Stimulated activated CD4-positive, alpha-beta T cell treated with anti-CD3 and anti-CD28 coated beads, Interleukin-2, amount 100 ng/mL, for 48 hours (primary cell): Measurements from ENCODE around the gene PKP1.

Experiments
- DNase-seq, 2 donors: peaks; one replicate each; pipeline ENCODE4 v3.0.0-alpha.2; 2020

The PKP1 gene

GRCh38 chr1:201310251-201310985 lies 27.1 kb downstream of the PKP1 start:
- DNase-seq, result no peak

GRCh38 chr1:201310986-201311355 lies 27.7 kb downstream of the PKP1 start:
- no peak for DNase-seq

GRCh38 chr1:201311356-201312011 lies 28.2 kb downstream of the PKP1 start:
- no peak for DNase-seq

GRCh38 chr1:201312298-201312697 lies 29.0 kb downstream of the PKP1 start:
- DNase-seq, result no peak

DNA sequence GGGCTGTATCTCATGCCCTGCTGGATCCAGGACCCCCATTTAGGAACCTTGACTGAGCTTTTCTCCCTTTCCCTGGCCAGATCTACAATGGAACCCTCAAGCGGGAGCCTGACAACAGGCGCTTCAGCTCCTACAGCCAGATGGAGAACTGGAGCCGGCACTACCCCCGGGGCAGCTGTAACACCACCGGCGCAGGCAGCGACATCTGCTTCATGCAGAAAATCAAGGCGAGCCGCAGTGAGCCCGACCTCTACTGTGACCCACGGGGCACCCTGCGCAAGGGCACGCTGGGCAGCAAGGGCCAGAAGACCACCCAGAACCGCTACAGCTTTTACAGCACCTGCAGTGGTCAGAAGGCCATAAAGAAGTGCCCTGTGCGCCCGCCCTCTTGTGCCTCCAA lies 29.8 kb downstream of the PKP1 start:
- DNase-seq, result no peak

DNA sequence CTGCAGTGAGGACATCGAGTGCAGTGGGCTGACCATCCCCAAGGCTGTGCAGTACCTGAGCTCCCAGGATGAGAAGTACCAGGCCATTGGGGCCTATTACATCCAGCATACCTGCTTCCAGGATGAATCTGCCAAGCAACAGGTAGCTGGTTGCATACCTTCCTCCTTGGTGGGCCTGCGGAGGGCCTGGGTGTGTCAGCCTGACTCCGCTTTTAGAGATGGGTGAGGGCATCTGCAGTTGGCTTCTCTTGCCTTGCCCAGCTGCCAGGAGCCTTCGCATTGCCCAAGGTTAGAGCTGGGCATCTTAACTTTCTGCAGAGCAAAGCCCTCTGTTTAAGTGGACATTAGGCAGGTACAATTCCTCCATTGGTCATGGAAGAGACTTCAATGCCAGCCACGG lies 33.2 kb downstream of the PKP1 start:
- DNase-seq, result no peak

DNA sequence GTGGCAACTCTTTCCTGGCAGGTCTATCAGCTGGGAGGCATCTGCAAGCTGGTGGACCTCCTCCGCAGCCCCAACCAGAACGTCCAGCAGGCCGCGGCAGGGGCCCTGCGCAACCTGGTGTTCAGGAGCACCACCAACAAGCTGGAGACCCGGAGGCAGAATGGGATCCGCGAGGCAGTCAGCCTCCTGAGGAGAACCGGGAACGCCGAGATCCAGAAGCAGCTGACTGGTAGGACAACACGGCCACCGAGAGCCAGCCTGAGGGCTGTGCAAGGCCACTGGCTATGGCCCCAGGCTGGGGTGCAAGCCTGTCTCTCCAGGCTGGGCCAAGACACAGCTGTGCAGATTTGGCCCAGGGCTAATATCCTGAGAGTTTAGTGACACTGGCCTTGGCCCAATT lies 34.2 kb downstream of the PKP1 start:
- DNase-seq, result no peak

DNA sequence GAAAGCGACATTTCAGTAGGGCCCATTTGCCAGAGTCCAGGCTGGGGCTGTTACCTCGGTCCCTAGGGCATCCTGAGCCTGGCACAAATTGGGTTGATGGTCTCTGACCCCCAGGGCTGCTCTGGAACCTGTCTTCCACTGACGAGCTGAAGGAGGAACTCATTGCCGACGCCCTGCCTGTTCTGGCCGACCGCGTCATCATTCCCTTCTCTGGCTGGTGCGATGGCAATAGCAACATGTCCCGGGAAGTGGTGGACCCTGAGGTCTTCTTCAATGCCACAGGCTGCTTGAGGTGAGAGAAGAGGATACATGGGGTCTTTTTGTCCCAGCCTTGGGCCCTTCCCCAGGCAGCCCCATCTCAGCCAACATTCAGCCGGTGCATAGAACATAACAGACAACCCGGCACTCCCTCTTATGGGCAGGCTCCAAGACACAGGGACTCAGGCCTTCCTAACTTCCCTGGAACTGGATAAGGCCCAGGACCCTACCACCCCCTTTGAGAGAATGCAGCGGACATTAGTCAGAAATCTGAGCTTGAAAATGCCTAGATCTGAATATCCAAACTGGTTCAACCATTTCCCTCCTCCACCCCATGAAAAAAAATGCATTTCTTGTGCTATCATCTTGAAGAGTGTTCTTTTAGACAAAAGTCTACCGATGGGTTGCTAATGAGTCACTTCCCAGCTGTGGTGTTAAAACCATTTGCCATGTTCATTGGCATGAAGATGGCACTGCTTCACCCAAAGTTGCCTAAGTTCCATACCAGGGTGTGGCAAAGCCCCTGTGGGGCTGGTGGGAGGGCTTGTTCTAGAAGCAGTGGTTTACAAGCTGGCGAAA lies 35.4 kb downstream of the PKP1 start:
- DNase-seq, result no peak

DNA sequence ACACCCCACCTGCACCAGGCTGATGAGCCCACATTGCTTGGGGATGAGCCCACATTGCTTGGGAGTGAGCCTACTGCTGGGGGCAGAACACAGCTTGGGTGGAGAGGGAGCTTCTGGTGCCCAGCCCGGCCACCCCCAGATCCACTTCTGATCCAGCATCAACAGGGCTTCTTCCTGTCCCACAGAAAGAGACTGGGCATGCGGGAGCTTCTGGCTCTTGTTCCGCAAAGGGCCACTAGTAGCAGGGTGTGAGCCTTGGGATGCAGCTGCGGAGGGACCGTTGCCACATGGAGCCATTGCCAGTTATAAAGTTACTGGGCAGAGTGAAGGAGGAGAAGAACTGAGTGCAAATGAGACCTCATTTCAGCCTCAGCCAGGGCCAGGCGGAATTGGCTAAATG lies 36.3 kb downstream of the PKP1 start:
- DNase-seq, result no peak

DNA sequence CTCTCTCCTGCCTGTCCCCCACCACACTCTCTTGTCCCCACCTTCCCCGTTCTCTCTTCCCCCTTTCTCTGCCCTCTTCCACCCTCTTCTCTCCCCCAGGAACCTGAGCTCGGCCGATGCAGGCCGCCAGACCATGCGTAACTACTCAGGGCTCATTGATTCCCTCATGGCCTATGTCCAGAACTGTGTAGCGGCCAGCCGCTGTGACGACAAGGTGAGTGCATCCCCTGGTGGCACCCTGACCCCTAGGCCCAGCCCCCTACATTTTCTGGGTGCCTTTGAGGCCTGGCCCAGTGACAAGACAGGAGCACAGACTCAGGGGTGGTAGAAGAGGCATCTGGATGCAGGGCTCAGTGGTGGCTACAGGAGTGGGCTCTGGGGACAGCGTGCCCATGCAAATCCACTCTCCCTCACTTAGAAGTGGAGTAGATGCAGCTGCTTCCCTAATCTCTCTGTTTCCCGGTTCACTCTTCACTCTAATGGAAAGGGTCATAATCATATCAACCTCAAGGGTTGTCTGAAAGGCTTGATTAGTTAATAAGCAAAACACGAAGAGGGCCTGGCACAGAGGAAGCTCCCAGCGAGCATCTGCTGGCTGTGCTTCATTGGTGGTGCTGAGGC lies 37.0 kb downstream of the PKP1 start:
- no peak for DNase-seq

DNA sequence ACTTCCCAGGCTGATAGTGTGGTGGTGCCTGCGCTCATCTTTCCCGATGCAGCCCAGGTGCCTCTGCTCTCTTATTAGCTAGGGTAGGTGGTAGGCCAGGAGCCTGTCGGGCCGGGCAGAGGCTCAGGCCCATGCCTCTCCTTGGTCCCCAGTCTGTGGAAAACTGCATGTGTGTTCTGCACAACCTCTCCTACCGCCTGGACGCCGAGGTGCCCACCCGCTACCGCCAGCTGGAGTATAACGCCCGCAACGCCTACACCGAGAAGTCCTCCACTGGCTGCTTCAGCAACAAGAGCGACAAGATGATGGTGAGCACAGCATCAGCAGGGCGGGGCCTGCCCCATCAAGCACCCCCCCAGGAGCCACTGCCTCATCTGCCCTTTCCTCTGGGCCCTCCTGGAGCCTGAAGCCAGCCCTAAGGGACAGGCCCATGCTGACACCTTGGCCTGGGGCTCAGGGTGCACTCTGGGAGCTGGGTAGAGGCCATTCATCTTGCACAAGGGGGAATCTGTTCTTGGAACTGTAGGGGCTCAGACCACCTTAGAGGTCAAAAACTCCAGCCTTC lies 38.6 kb downstream of the PKP1 start:
- no peak for DNase-seq

- DNase-seq, result no peak
Measured at GRCh38 chr1:201322653-201323510, 39.6 kb downstream of the PKP1 start.

DNA sequence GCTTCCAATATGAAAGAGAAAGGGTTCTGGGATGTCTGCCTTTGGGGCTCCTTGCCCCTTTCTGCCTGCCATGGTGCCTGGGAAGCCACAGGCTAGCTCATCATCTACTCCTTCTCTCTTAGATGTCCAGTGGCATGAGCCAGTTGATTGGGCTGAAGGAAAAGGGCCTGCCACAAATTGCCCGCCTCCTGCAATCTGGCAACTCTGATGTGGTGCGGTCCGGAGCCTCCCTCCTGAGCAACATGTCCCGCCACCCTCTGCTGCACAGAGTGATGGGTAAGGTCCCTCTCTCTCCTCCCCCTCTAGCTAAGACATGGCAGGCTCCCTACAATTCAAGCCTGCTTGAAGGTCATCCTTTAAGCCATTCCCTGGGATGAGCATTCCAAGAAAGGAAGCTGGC lies 41.0 kb downstream of the PKP1 start:
- no peak for DNase-seq

DNA sequence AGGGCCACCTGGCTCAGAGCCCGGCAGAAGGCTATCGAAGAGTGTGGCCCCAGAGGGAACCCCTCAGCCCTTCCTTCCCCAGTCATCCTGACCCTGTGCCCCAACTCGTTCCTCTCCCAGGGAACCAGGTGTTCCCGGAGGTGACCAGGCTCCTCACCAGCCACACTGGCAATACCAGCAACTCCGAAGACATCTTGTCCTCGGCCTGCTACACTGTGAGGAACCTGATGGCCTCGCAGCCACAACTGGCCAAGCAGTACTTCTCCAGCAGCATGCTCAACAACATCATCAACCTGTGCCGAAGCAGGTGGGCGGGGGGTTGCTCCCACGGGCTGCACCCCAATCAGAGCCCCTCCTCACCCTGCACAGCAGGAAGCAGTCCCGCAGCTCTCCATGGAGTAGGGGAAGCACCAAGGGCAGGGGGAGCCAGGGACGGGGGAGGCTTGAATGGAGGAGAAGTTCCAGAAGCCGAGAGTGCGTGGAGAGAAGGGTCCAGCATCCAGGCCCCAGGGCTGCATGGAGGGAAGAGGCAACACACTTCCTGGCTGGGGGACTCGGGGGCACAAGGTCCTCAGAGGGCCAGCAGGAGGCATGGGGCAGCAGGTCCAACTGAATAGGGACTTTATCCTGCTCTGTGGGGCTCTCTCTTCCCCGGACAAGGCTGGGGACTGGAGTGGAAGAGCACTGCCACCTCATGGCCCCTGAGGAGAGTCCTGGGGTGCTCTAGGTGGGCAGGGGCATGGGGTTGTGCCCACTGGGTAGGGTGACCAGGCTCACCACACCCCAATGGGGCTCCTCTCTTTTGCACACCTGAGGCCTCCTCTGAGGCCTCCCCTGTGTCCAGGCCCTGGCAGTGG lies 41.7 kb downstream of the PKP1 start:
- no peak for DNase-seq

- DNase-seq, result no peak
Measured at GRCh38 chr1:201325678-201326060, 42.4 kb downstream of the PKP1 start.

DNA sequence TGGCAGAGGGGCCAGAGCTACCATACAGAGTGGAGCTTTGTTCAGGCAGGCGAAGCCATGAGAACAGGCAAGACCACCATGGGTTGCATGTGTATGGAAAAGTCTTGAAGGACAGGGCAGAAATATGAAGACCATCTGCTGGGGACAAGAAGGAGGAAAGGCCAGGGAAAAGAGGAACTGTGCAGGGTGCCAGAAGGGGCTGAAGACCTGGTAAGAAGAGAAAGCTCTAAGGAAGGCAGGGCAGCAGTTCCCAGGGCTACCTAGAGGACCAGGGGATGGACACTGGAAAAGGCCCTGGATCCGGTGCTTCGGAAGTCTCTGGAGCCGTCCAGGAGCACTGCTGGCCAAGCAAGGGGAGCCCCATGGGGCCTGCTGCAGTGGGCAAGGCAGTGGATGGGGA lies 43.4 kb downstream of the PKP1 start:
- DNase-seq, result no peak

GRCh38 chr1:201327687-201328240 lies 44.5 kb downstream of the PKP1 start:
- DNase-seq, result no peak

GRCh38 chr1:201328576-201328975 lies 45.3 kb downstream of the PKP1 start:
- no peak for DNase-seq

- no peak for DNase-seq
Measured at GRCh38 chr1:201329286-201329685, 46.0 kb downstream of the PKP1 start.

- DNase-seq, result no peak
Measured at GRCh38 chr1:201329801-201330200, 46.5 kb downstream of the PKP1 start.

DNA sequence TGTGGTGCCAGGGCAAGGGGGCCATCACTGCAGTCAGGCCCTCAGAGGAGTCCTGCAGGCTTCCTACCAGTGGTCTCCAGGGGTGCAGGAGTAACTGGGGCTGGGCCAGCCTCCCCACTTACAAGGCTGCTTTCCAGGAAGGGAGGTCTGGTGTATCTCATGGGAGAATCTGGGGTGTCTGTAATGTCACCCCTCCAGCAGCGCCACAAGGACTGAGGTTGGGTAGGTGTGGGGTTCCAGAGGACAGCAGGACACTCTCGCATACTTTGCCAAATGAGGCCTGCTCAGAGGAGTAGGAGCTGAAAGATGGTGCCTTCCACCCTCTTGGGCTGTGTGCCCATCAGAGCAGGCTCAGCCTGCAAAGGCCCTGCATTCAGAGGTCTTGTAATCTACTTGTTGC lies 47.2 kb downstream of the PKP1 start:
- no peak for DNase-seq
